ENCODE results near the gene GCC2.
A peak's percentile ranks its signal among the peaks of the same experiment; 100 is the strongest.
"Not testable (repeated sequence)": the region's sequence is repeated elsewhere in the genome, so short reads cannot be mapped to it uniquely, and the experiment has no call there.

The GCC2 gene

DNA sequence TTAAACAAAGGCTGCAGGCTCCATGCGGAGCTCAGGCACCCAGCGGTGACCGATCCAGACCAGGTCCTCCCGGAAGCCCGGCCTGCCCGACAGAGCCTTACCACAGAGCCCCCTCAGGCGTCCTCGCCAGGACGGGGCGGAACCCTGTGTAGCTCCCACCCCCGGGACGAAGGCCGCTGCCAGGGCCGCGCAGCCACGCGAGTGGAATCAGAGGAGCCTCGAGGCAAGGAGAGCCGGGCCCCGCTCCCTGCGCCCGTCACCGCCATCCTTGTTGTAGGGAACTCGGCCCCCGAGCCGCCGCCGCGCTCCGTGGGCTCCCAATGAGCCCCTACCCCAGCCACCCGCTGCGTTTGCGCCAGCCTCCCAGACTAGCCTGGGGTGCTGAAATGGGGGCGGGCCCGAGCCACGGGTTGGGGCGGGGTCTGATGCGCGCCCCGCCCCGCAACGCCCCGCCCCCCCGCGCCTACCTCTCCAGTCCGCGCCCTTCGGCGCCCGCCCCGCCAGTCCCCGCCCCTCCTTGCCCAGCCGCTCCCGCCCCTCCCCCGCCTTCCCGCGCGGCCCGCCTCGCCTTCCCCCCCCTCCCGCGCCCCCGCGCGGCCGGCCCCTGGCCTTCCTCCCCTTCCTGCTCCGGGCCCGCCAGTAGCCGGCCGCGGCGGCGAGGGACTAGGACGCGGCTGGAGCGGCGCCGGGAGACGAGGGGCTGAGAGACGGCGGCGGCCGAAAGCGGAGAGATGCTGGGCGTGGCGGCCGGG, 85.0 kb downstream of the GCC2 start, which contains the start of gene LIMS1:
Gene LIMS1, plus strand, starts transcription at position 639 of the 752 bp plus-strand sequence. Its CDS starts 93 bp downstream, at position 732.
- DNase-seq, result peak; percentile 85

DNA sequence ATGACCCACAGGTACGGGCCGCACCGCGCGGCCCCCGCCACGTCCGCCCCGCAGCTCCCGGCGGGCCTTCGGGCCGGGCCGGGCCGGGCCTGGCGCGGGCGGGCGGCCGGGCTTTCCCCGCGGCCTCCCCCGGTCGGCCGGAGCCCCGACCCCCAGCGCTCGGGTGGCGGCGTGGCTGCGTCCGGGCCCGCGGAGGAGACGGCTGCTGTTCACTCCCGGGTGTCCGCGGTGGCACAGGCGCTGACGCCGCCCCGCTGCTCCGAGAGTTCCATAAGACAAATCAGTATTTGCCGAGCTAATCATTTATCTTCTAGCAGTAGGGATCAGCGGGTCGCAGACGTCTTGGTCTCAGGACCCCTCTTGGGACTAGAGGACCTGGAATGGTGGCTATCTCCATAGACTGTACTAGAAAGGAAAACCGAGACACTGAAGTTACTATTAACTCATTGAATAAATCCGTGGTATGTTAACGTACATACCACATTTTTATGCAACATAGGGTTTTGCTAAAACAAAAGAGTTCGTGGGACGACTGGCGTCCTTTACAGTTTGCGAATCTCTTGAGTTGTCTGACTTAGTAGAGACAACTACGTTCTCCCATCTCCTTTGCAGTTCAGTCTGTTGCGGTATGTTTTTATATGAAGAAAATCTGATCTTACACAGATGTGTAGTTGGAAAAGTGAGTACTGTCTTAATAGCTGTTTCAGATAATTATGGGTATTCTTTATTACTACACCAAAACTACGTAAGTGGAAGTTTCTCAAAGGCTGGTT, 85.8 kb downstream of the GCC2 start:
- DNase-seq, result peak; percentile 47

DNA sequence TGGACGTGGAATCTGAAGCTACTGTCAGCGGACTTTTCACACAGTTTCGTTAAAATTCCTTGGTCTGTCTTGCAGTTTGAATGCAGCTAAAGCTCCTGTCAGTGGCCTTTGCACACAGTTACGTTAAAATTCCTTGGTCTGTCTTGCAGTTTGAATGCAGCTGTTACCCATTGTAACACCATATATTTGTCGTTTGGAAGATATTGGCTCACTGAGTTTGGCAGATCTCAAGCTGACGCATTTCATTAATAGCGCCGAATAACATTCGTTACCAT, 86.3 kb downstream of the GCC2 start:
- DNase-seq, result no peak

DNA sequence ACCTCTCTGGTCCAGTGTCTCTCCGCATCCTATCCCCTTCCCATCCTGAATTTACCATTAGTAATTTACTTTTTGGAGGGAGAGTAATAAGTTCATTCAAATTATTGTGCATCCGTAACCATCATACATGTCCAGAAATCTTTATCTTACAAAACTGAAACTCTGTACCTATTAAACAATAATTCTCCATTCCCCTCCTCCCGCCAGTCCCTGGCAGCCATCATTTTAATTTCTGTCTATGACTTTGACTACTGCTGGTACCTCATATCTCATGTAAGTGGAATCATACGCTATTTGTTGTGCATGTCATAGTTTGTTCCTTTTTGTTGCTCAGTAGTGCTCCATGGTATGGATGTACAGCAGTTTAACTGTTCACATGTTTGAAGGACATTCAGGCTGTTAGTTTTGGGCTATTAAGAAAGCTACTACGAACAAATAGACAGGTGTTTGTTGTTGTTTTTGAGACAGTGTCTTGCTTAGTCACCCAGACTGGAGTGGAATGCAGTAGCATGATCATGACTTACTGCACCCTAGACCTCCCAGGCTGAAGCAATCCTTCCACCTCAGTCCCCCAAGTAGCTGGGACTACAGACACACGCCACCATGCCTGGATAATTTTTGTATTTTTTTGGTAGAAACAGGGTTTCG, 87.3 kb downstream of the GCC2 start:
- DNase-seq, result no peak

DNA sequence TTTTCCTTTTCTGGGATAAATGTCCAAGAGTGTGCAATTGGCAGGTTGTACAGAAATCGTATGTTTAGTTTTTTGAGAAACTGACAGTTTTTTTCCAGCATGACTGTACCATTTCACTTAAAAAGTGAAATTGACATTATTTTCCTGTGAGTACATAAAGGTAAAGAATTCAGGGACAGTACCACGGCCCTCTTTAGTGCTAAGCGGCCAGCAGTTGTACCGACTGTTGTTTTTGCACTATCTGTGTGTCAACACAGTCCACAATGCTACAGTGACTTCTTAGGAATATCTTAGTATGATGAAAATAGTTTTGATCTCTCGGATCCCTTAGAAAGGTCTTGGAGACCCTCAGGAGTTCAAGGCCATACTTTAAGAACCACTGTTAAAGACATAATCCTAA, 87.9 kb downstream of the GCC2 start:
- DNase-seq, result no peak

DNA sequence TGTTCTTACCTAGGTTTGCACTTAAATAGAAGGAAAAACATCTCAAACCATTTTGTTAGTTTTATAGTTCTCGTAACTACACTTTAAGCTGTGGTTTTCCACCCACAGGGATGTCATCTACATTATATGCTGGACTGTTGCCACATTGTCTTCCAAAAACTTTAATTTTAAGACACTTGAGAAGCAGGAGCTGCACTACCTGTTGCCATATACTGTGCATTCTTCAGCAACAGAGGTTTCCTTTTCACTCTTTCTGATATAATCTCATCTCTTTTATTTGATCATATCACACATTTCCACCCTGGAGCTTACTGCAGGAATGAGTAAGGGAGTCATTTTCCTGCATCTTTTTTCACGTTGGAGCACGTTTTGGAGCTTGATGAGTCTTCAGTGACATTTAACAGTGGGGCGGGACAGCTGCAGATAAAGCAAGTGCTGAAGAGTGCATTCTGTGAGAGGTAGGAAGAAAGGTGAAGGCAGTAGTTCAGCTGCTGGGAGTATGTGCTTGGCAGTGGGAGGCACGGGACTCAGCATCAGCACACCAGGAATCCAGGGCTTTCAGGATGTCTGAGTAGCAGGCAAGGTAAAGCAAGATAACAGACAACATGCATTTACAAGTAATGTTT, 89.1 kb downstream of the GCC2 start:
- no peak for DNase-seq

DNA sequence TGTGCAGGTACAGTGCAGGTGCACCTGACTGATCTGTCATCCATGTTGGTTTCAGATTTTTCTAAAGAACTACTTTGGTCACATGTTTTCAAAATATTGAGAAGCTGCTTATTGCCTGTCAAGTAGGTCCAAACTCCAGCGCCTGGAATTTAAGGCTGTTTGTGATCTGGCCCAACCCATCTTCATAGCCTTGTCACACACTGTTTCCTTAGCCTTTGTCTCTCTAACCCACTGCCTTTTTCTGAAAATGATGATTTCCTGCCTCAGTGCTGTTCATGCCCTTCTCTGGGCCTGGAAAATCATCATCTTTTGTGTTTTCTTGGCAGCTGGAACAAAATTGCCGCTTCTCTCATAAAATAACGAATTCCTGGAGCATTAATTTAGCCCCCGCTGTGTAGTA, 92.4 kb downstream of the GCC2 start:
- no peak for DNase-seq

DNA sequence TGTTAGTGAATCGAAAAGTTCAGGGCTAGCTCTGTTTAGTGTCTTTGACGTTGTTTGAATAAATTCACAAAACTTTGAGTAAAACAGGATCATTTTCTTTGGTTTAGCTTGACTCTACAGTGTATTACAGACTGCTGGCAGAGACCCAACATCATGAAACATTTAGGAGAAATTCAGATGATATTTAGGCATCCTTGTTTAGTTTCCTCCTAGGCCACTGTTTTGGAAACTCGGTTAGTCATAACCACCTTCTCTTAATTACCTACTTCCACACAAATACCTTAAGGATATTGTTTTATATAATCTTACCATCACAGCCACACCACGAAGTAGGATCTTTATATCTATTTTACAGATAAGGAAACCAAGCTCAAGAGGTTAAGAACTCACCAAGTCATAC, 93.1 kb downstream of the GCC2 start:
- DNase-seq, result no peak

DNA sequence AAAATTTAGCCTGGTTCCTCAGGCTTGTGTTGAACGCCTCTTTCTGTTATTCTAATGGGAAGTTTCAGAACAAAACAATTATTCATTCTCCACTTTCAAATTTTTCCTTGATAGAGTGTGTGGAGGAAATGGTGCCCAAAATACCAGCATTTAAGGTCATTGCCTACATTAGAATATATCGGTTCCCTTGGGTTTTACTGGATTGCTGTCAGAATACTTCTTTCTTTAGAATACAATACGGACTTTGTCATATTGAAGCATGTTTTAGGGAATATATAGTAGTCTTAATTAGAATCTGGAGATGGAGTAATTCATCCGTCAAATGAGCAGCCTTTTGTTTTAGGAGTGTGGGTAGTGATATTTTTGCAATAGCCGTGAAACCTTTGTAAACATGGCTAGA, 98.6 kb downstream of the GCC2 start:
- DNase-seq, result no peak

DNA sequence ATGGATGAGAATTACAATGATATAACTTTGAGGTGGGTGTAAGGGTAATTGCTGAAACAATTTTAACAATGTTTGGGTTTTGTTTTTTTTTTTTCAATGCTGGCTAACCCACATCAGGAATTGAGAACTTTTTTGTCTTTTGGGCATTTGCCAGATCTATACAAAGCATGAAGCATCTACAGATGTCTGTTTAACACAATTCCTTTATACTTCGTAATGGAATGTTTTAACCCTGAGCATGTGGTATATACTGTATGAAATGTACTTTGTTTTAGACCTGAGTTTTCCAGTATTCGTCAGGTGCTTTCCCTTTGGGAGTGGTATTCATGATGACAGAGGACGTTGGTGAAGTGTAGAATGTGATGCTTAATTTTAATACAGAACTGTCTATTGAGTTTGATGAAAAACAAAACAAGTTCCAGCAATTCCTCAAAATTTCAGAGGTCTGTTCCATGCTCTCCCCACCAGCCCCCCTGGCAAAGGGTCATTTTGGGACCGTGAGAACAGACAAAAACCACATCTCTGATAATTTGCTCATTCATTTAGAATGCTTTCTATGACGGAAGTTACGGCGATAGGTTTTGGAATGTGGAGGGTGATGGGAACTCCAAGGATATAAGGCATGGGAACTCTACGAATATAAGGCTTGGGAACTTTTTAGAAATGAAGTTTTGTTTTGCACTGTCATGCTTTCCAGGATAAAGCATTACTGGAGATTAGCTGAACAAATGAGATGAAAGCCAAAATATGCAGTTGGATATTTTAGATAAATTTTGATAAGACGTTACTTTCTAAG, 99.4 kb downstream of the GCC2 start:
- DNase-seq, result no peak

DNA sequence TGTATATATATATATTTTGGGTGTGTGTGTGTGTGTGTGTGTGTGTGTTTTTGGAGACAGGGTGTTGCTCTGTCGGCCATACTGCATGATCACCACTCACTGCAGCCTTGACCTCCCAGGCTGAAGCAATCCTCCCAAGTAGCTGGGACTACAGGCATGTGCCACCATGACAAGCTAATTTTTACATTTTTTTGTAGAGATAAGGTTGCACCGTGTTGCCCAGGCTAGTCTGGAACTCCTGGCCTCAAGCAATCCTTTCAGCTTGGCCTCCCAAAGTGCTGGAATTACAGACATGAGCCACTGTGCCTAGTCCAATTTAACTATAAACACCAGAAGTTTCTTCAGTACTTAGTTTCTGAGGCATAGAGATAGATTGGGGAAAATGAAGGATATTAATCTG, 103.6 kb downstream of the GCC2 start:
- DNase-seq, result no peak

DNA sequence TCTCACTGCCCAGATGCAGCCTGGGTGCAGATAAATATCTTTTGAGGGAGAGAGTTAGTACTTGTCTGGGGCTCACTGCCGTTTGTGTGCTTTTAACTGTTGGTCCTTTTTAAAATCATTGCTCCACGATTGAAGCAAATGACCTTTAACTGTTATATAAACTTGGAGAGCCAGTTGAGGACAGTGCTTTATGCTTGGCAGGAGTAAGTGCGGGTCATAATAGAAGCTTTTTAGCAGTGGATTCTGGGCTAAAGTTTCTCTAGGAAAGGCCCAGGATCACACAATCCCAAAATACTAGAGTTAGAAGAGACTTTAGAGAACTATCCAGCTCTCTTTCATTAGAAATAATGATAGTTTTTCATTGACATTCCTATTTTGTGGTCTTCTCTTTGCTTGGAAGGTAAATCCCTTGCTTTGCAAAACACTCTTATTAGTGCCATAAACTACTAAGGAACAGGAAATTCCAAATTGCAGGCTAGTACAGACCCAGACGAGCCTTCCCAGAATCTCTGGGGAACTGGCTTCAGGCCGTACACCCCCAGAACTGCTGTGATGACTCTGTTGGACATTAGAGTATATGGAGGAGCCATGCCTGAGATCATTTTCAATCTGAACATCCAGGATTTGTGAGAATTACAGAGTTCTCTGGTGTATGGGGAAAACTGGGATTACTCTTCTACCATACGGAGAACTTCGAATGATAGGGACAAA, 104.4 kb downstream of the GCC2 start:
- DNase-seq, result no peak

DNA sequence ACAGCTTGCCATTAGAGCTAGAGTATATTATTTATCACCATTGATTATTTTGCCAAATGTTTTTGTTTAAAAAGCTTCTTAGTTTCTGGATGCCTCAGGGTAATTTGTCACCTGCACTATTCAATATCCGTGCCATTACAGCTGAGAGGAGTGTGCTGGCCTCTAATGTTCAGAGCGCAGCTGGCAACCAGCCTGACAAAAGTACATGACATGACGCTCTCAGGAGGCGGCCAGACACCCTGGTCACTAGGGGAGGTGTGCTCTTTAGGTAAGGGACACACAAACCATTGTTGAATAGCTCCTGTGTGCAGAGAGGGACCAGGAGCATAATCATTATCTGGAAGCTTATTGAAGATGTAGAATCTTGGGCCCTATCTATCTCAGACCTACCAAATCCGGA, 105.5 kb downstream of the GCC2 start:
- DNase-seq, result no peak

DNA sequence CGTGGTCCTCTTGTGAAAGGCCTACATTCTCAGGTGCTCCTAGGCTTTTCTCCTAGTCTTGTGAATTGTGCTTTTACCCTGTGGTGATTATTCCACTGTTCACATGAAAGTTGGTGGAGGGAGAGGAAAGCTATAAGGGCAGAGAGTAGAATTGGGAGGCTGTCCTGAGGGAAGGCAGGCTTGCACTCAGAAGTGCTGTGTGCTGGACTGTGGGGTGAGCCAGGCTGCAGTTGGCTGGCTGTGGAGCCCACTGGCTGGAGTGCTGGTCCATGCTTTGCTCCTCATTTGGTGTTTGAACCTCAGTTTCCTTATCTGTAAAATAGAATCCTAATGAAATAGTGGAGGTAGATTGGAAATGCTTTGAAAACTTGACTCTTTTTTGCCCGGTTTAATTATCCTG, 106.6 kb downstream of the GCC2 start:
- no peak for DNase-seq

DNA sequence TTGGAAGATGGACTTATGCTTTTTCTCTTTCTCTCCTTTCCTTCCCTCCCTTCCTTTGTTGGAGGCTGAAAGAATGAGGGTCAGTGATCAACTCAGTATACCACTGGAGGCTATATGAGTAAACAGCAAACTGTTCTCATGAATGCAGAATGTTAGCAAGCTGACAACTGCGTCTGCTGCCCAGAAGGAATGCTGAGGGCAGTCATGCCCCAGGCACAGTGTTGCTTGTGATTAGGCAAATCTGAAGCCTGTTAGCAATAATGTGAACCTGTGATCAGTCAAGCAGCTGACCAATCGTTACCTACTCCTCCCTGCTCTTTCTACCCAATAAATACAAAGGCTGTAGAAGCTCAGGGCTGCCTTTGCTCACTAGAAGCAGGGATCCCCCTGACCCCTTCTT, 107.6 kb downstream of the GCC2 start:
- not testable (repeated sequence) for DNase-seq

Data from NCI-H2171 treated with DMSO at 0.1 percent for 48 hours (cell line).